HepG2 (cell line): ENCODE measurements around the gene VSIG10L. TPM values are rescaled to one million over a fixed set of nuclear protein-coding genes. Genes with fewer than 3 reads are reported as not detected.

Experiments
- ATAC-seq: fragments of 200-7000 bp; cut with Tn5 transposase; 3 replicates; pipeline ENCODE4 v1.9.1; 2020; ENCODE audit warnings: mild to moderate bottlenecking, moderate library complexity
- BruUV-seq: library from RNA; stranded (reverse); fragments of 400-500 nt; replicated peaks from 2 replicates; lab custom pipeline; 2021; lab: Mats Ljungman, UMichigan
- CTCF ChIA-PET: fragments of 300-600 bp; formaldehyde crosslinking; extraction: SDS; loops from one replicate; lab custom pipeline; 2021; ENCODE audit warnings: low total read pairs, inconsistent platforms, low intra/inter-chr PET ratio; lab: Yijun Ruan, JAX
- POLR2A ChIA-PET: fragments of 350-600 bp; sonication (Branson Sonifier 250); formaldehyde crosslinking; loops from one replicate; lab custom pipeline; 2020; ENCODE audit warnings: antibody characterized with exemption, inconsistent platforms; lab: Yijun Ruan, JAX
- DNase-seq: peaks from one replicate; pipeline ENCODE4 v3.0.0-alpha.2; 2015; ENCODE audit warnings: low spot score
- FAIRE-seq: peaks from 3 replicates; lab custom pipeline; 2011; peaks lifted over from hg19 to GRCh38; lab: Jason Lieb, UNC
- H2AFZ ChIP-seq: one replicate; pipeline ENCODE4 v1.6.1; 2011; ENCODE audit warnings: low read length, inconsistent platforms
- H3K27ac ChIP-seq: fragments of 300-600 bp; 3 replicates; pipeline ENCODE4 v1.8.0; 2011; ENCODE audit warnings: mixed run types, mild to moderate bottlenecking, mixed read lengths, low read length, inconsistent platforms; ENCODE audit not compliant: insufficient read depth; ENCODE audit errors: extremely low read length
- H3K27me3 ChIP-seq, 2 experiments: fragments of 200-600 bp in 1 of 2; 2 replicates in 1 of 2; 3 replicates in 1 of 2; pipeline versions ENCODE4 v1.6.0 to v1.8.0; 2011; ENCODE audit warnings: low read length in 2 of 2, mild to moderate bottlenecking in 2 of 2, moderate library complexity in 2 of 2, inconsistent platforms in 1 of 2; ENCODE audit not compliant: insufficient read depth in 2 of 2, control insufficient read depth in 1 of 2
- H3K36me3 ChIP-seq, 2 experiments: fragments of 200-600 bp in 1 of 2; replicated peaks in 1 of 2; 2 replicates in 1 of 2; 3 replicates in 1 of 2; pipeline versions ENCODE4 v1.5.1 to v1.8.0; 2011; ENCODE audit warnings: low read length in 2 of 2, inconsistent platforms in 1 of 2; ENCODE audit not compliant: insufficient read depth in 2 of 2, control insufficient read depth in 1 of 2
- H3K4me1 ChIP-seq: 2 replicates; pipeline ENCODE4 v1.5.1; 2012; ENCODE audit warnings: low read length, inconsistent platforms; ENCODE audit not compliant: insufficient read depth
- H3K4me2 ChIP-seq: 2 replicates; pipeline ENCODE4 v1.6.0; 2011; ENCODE audit warnings: low read depth, low read length, inconsistent platforms
- H3K4me3 ChIP-seq, 3 experiments: fragments of 200-600 bp in 1 of 3; sonication (generic), shearing (Covaris generic) in 1 of 3; replicated peaks in 1 of 3; 2 replicates each; pipeline ENCODE4 v1.5.1; 2011 to 2016; ENCODE audit warnings: low read length in 3 of 3, inconsistent platforms in 2 of 3, low read depth in 2 of 3, mild to moderate bottlenecking in 2 of 3, control low read depth in 1 of 3, mixed read lengths in 1 of 3; ENCODE audit not compliant: insufficient read depth in 1 of 3
- H3K79me2 ChIP-seq: one replicate; pipeline ENCODE4 v1.6.1; 2011; ENCODE audit warnings: low read length, inconsistent platforms; ENCODE audit not compliant: insufficient read depth
- H3K9ac ChIP-seq: 2 replicates; pipeline ENCODE4 v1.6.0; 2011; ENCODE audit warnings: mild to moderate bottlenecking, low read depth, low read length, inconsistent platforms; ENCODE audit not compliant: insufficient read depth
- H3K9me3 ChIP-seq: 2 replicates; pipeline ENCODE4 v1.5.1; 2012; ENCODE audit warnings: mild to moderate bottlenecking, low read length
- H4K20me1 ChIP-seq: 2 replicates; pipeline ENCODE4 v1.6.0; 2011; ENCODE audit warnings: inconsistent platforms, mild to moderate bottlenecking, low read length, moderate library complexity; ENCODE audit not compliant: insufficient read depth
- GABPA ChIP-seq, 2 experiments: IDR thresholded peaks; 2 replicates each; pipeline ENCODE4 v1.6.1; 2011 to 2016; ENCODE audit warnings: low read depth in 2 of 2, low read length in 1 of 2, missing biosample characterization in 1 of 2, missing genetic modification characterization in 1 of 2
- JUNB ChIP-seq: sonication (generic); formaldehyde crosslinking; IDR thresholded peaks from 2 replicates; pipeline ENCODE4 v1.8.0; 2022; ENCODE audit warnings: missing genetic modification reagents, mild to moderate bottlenecking, borderline replicate concordance
- PCBP2 ChIP-seq: fragments of 200-400 bp; formaldehyde crosslinking; optimal IDR thresholded peaks from 2 replicates; pipeline ENCODE3; 2018; ENCODE audit warnings: low read length, low read depth; ENCODE audit not compliant: poor library complexity, severe bottlenecking
- REL ChIP-seq: sonication (generic); formaldehyde crosslinking; conservative IDR thresholded peaks from 2 replicates; pipeline ENCODE4 v1.8.0; 2022; ENCODE audit warnings: mild to moderate bottlenecking, missing genetic modification reagents, moderate library complexity
- REST ChIP-seq, 2 experiments: IDR thresholded peaks; 2 replicates each; pipeline ENCODE4 v1.6.1; 2011 to 2012; ENCODE audit warnings: low read length in 2 of 2, borderline replicate concordance in 1 of 2, low read depth in 1 of 2, mild to moderate bottlenecking in 1 of 2, moderate library complexity in 1 of 2
- RNF2 ChIP-seq: fragments of 450-650 bp; conservative IDR thresholded peaks from 2 replicates; pipeline ENCODE4 v1.6.1; 2016; ENCODE audit warnings: low read depth
- SP5 ChIP-seq: IDR thresholded peaks from 2 replicates; pipeline ENCODE4 v1.6.1; 2016; ENCODE audit warnings: low read depth, borderline replicate concordance
- TEF ChIP-seq: sonication (generic); formaldehyde crosslinking; IDR thresholded peaks from 2 replicates; pipeline ENCODE4 v1.5.0; 2020; ENCODE audit warnings: missing genetic modification reagents
- ZNF17 ChIP-seq: sonication (generic); formaldehyde crosslinking; IDR thresholded peaks from 2 replicates; pipeline ENCODE4 v1.5.0; 2020; ENCODE audit warnings: mild to moderate bottlenecking, missing genetic modification reagents
- ZNF30 ChIP-seq: sonication (generic); formaldehyde crosslinking; IDR thresholded peaks from 2 replicates; pipeline ENCODE4 v1.5.0; 2020; ENCODE audit warnings: mild to moderate bottlenecking, missing genetic modification reagents
- ZNF468 ChIP-seq: sonication (generic); formaldehyde crosslinking; IDR thresholded peaks from 2 replicates; pipeline ENCODE4 v1.8.0; 2022; ENCODE audit warnings: mild to moderate bottlenecking, moderate library complexity, missing genetic modification reagents
- ZNF746 ChIP-seq: sonication (generic); formaldehyde crosslinking; IDR thresholded peaks from 2 replicates; pipeline ENCODE4 v1.8.0; 2022; ENCODE audit warnings: mild to moderate bottlenecking, missing genetic modification reagents
- WGBS: methylation state at CpG from one replicate; pipeline ENCODE4 v1.1.6; 2017; ENCODE audit warnings: low lambda C conversion rate; 5-methylcytosine and 5-hydroxymethylcytosine counted together
- in situ Hi-C: cut with HindIII; loops from 2 replicates; pipeline ENCODE4 v1.10.0; 2017; ENCODE audit warnings: low pct_unique_long_range_greater_than_20kb; ENCODE audit not compliant: extremely low pct_ligation_motif_present
- intact Hi-C: fragments of 100-400 bp; cut with micrococcal nuclease; formaldehyde crosslinking; loops from one replicate; pipeline ENCODE4 v1.10.0; 2022; ENCODE audit not compliant: unreplicated experiment
- polyA plus RNA-seq, 8 experiments: library from polyadenylated mRNA; depleted of rRNA in 3 of 8; stranded (reverse) in 7 of 8; unstranded in 1 of 8; fragments of >200 nt; fragmentation: Illumina TruSeq in 4 of 8; extraction: Trizol in 4 of 8; gene quantifications; 2 replicates each; pipeline versions ENCODE4 v1.2.1 to v1.2.3, GENCODE V29; 2011 to 2016; ENCODE audit warnings: low read depth in 4 of 8, missing spikeins in 1 of 8, mixed read lengths in 1 of 8; ENCODE audit not compliant: insufficient read depth in 1 of 8
- total RNA-seq, 5 experiments: library from RNA; depleted of rRNA; stranded (reverse); fragments of >200 nt; fragmentation: Illumina TruSeq; extraction: Trizol; gene quantifications; 2 replicates each; pipeline ENCODE4 v1.2.3, GENCODE V29; 2016; ENCODE audit warnings: low read depth in 1 of 5

Gene VSIG10L
- total and polyA plus RNA-seq, 2 of the 13 experiments (the other 11 are each of a cell fraction or from before 2014, with no cell fraction given) = 2.7 to 8.5 TPM

- TF ChIP-seq ZNF468 (CRISPR knock-in tag) (no peak), PCBP2 (no peak), GABPA (IDR thresholded peaks at IDR 0.05; ENCODE audit: low read depth, low read length) (no peak), GABPA (CRISPR knock-in tag; IDR thresholded peaks at IDR 0.05; ENCODE audit: low read depth) (no peak), ZNF746 (CRISPR knock-in tag) (no peak)
- H3K36me3 ChIP-seq = no peaks in the 10 kb centered on the region
- no peak overlapping the region for H3K9ac ChIP-seq
- no TSS peak for BruUV-seq
- FAIRE-seq (no peak), DNase-seq (no peak), ATAC-seq (no peak)
- WGBS = 86% methylated on average over 9 of the region's 9 CpGs
- H3K4me3 ChIP-seq = no peak overlapping the region
- intact Hi-C loops = no loop called here
- H2AFZ ChIP-seq = no peak overlapping the region
- in situ Hi-C loops = no loop called here
- ChIA-PET POLR2A (interaction anchor here (1.3 kb wide), 1 partner anchor 8 kb away, joined by 7 read pairs; the partner anchor contains the start of gene LIM2), CTCF (no interaction called here)
- H3K4me2 ChIP-seq = no peak overlapping the region
- peaks cover 2 to 3% of the 10 kb centered on the region in 2 experiments; a peak in 1 of 5 replicates for H3K27me3 ChIP-seq
- H3K9me3 ChIP-seq = peaks cover 5% of the 10 kb centered on the region
- no peaks in the 10 kb centered on the region for H4K20me1 ChIP-seq
- H3K4me1 ChIP-seq = peaks cover 12% of the 10 kb centered on the region; the same call in 1 of the 2 replicates
- H3K79me2 ChIP-seq = no peaks in the 10 kb centered on the region
- H3K27ac ChIP-seq = no peak overlapping the region
Observed at GRCh38 chr19:51380379-51380778, 38.4 kb upstream of the VSIG10L start.

GRCh38 chr19:51377422-51377821 lies 35.5 kb upstream of the VSIG10L start:
- TF ChIP-seq ZNF17 (no peak), REL (CRISPR knock-in tag) (no peak), REST (IDR thresholded peaks at IDR 0.05; ENCODE audit: borderline replicate concordance in 1 of 2, low read depth in 1 of 2, low read length in 2 of 2) (no peak), ZNF30 (no peak), SP5 (CRISPR knock-in tag) (no peak), JUNB (no peak), TEF (no peak), RNF2 (no peak)
- TF ChIP-seq, all 625 proteins: peak for 0
- no peak overlapping the region for H2AFZ ChIP-seq
- H3K4me1 ChIP-seq = peaks cover 20% of the 10 kb centered on the region
- ATAC-seq (no peak), DNase-seq (no peak), FAIRE-seq (no peak)
- no peaks in the 10 kb centered on the region for H3K36me3 ChIP-seq
- no TSS peak for BruUV-seq
- WGBS = 73% methylated on average over 2 of the region's 2 CpGs
- ChIA-PET CTCF (no interaction called here), POLR2A (interaction anchor here (1.8 kb wide), 1 partner anchor 10 kb away, joined by 8 read pairs; no protein-coding TSS in a partner anchor)
- H3K4me2 ChIP-seq = no peak overlapping the region
- no peak overlapping the region for H3K4me3 ChIP-seq
- no peak overlapping the region for H3K27ac ChIP-seq
- in situ Hi-C loops (no loop called here), intact Hi-C loops (no loop called here)
- peaks cover 0 to 13% of the 10 kb centered on the region in 2 experiments; a peak in 2 of 5 replicates for H3K27me3 ChIP-seq
- no peaks in the 10 kb centered on the region for H3K79me2 ChIP-seq
- no peak overlapping the region for H3K9ac ChIP-seq
- no peaks in the 10 kb centered on the region for H4K20me1 ChIP-seq
- H3K9me3 ChIP-seq = peaks cover 5% of the 10 kb centered on the region
